Subcutaneous abdominal adipose tissue (tissue), 5 donors: ENCODE data around the gene RPS27L.
"Not testable (repeated sequence)": the region's sequence is repeated elsewhere in the genome, so short reads cannot be mapped to it uniquely, and the experiment has no call there.

Source experiments
- H3K27ac ChIP-seq: one replicate; pipeline ENCODE4 v1.7.0; 2013; ENCODE audit warnings: low read depth, mild to moderate bottlenecking, inconsistent platforms, low read length, moderate library complexity
- H3K27me3 ChIP-seq, 5 donors: one replicate each; pipeline ENCODE4 v1.7.0; 2013; ENCODE audit warnings: low read length in 5 of 5, inconsistent platforms in 1 of 5; ENCODE audit not compliant: control insufficient read depth in 5 of 5, insufficient read depth in 4 of 5
- H3K36me3 ChIP-seq, 5 donors: one replicate each; pipeline ENCODE4 v1.7.0; 2013; ENCODE audit warnings: low read length in 5 of 5; ENCODE audit not compliant: control insufficient read depth in 5 of 5, insufficient read depth in 5 of 5
- H3K4me1 ChIP-seq, 5 donors: one replicate each; pipeline ENCODE4 v1.7.0; 2013; ENCODE audit warnings: low read length in 5 of 5, mild to moderate bottlenecking in 3 of 5, moderate library complexity in 1 of 5; ENCODE audit not compliant: control insufficient read depth in 5 of 5, insufficient read depth in 5 of 5
- H3K4me3 ChIP-seq, 5 donors: one replicate each; pipeline ENCODE4 v1.7.0; 2013; ENCODE audit warnings: low read length in 5 of 5, low read depth in 1 of 5
- H3K9ac ChIP-seq, 5 donors: one replicate each; pipeline ENCODE4 v1.7.0; 2013; ENCODE audit warnings: low read length in 5 of 5, mild to moderate bottlenecking in 4 of 5, moderate library complexity in 3 of 5
- H3K9me3 ChIP-seq, 5 donors: one replicate each; pipeline ENCODE4 v1.7.0; 2013; ENCODE audit warnings: low read length in 5 of 5; ENCODE audit not compliant: control insufficient read depth in 5 of 5
- donor health status: healthy.
- donor health status: healthy.
- donor health status: healthy.
- donor health status: healthy.
- donor health status: healthy.

The RPS27L gene

DNA sequence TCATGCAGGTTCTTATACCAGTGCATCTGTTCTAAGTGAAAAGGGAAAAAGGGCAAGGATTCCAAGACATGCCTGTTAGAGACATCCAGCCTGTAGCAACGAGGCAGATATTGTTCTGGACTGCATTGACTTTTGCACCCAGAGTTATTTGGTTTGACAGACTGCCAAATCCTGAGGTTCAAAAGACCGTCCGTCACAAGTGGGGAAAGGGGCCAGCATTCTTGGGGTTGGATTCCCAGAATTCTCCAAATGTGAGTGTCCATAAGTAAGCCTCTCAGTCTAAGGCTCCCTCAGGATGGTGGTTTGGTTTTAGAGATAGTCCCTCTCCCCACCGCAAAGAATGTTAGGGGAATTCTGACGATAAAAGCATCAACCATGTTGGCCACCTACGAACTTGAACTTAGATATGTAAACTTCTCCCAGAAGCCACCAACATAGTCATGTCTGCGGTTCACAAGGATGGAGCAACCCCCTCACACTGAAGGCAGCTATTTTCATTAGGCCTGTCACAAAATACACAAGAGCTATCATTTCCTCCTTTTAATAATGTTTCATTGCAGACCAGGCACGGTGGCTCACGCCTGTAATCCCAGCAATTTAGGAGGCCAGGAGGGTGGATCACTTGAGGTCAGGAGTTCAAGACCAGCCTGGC lies 49.3 kb downstream of the RPS27L start:
- Histone ChIP-seq H3K36me3 (no peaks in the 10 kb centered on the region), H3K4me3 (no peak overlapping the region), H3K9me3 (no peaks in the 10 kb centered on the region), H3K4me1 (peaks cover 0 to 8% (median 0%) of the 10 kb centered on the region in 5 donors), H3K9ac (no peak overlapping the region), H3K27ac (no peak overlapping the region), H3K27me3 (no peaks in the 10 kb centered on the region)

GRCh38 chr15:63105354-63105753 lies 51.9 kb downstream of the RPS27L start:
- not testable (repeated sequence) for H3K27me3 ChIP-seq, H3K36me3 ChIP-seq, H3K9me3 ChIP-seq, H3K27ac ChIP-seq, H3K4me1 ChIP-seq, H3K9ac ChIP-seq, H3K4me3 ChIP-seq

GRCh38 chr15:63104727-63105126 lies 52.5 kb downstream of the RPS27L start:
- no peaks in the 10 kb centered on the region for H3K9me3 ChIP-seq
- H3K4me1 ChIP-seq, result peaks cover 0 to 8% (median 0%) of the 10 kb centered on the region in 5 donors
- H3K4me3 ChIP-seq, result no peak overlapping the region
- H3K36me3 ChIP-seq, result no peaks in the 10 kb centered on the region
- no peak overlapping the region for H3K9ac ChIP-seq
- no peak overlapping the region for H3K27ac ChIP-seq
- H3K27me3 ChIP-seq, result no peaks in the 10 kb centered on the region

- no peaks in the 10 kb centered on the region for H3K27me3 ChIP-seq
Observed at GRCh38 chr15:63103416-63103815, 53.9 kb downstream of the RPS27L start.

GRCh38 chr15:63099581-63099980 lies 57.7 kb downstream of the RPS27L start:
- not testable (repeated sequence) for H3K9me3 ChIP-seq, H3K36me3 ChIP-seq, H3K4me3 ChIP-seq, H3K9ac ChIP-seq, H3K27me3 ChIP-seq, H3K27ac ChIP-seq, H3K4me1 ChIP-seq

More at GRCh38 chr15:63103416-63103815, 53.9 kb downstream of the RPS27L start:
- Histone ChIP-seq H3K9me3 (no peaks in the 10 kb centered on the region), H3K9ac (no peak overlapping the region), H3K4me3 (no peak overlapping the region), H3K36me3 (no peaks in the 10 kb centered on the region), H3K4me1 (peaks cover 0 to 8% (median 0%) of the 10 kb centered on the region in 5 donors), H3K27ac (no peak overlapping the region)

GRCh38 chr15:63098901-63099300 lies 58.4 kb downstream of the RPS27L start:
- not testable (repeated sequence) for H3K27me3 ChIP-seq, H3K36me3 ChIP-seq, H3K4me1 ChIP-seq, H3K27ac ChIP-seq, H3K4me3 ChIP-seq, H3K9ac ChIP-seq, H3K9me3 ChIP-seq
